Thoracic aorta (tissue), 2 donors: ENCODE measurements around the gene PARVB. TPM values are rescaled to one million over a fixed set of nuclear protein-coding genes. Genes with fewer than 3 reads are reported as not detected.

Experiments used
- ATAC-seq: fragments of 150-250 bp; one replicate; pipeline ENCODE4 v1.8.0; 2017; ENCODE audit warnings: low read depth; ENCODE audit not compliant: insufficient number of reproducible peaks, low FRiP score
- DNase-seq: peaks from one replicate; pipeline ENCODE4 v3.0.0-alpha.2; 2020; ENCODE audit warnings: low spot score
- H3K27ac ChIP-seq, 2 donors: fragments of 200-600 bp; sonication (generic); 1 replicate in 1 of 2; 2 replicates in 1 of 2; pipeline ENCODE4 v1.5.1; 2016; ENCODE audit warnings: mild to moderate bottlenecking in 2 of 2, moderate library complexity in 2 of 2
- H3K27me3 ChIP-seq: fragments of 200-600 bp; sonication (generic); replicated peaks from 2 replicates; pipeline ENCODE4 v1.6.0; 2016; ENCODE audit warnings: mild to moderate bottlenecking; ENCODE audit not compliant: insufficient read depth
- H3K36me3 ChIP-seq: fragments of 200-600 bp; sonication (generic); one replicate; pipeline ENCODE4 v1.5.1; 2016
- H3K4me1 ChIP-seq, 2 donors: fragments of 200-600 bp; sonication (generic); 1 replicate in 1 of 2; 2 replicates in 1 of 2; pipeline versions ENCODE4 v1.5.1 to v1.6.0; 2016; ENCODE audit warnings: low read depth in 2 of 2, mild to moderate bottlenecking in 1 of 2; ENCODE audit not compliant: control insufficient read depth in 1 of 2
- H3K4me3 ChIP-seq: fragments of 200-600 bp; sonication (generic); 2 replicates; pipeline ENCODE4 v1.5.1; 2016; ENCODE audit warnings: mild to moderate bottlenecking
- H3K9me3 ChIP-seq: fragments of 200-600 bp; sonication (generic); 2 replicates; pipeline ENCODE4 v1.5.1; 2016
- total RNA-seq, 2 donors: library from RNA; depleted of rRNA; stranded (reverse); fragments of >200 nt; gene quantifications; one replicate each; pipeline versions ENCODE4 v1.1.0 to v1.2.3, GENCODE V29; 2016
- TF ChIP-seq, protein P1 (sequence below): fragments of 200-600 bp; sonication (generic); IDR thresholded peaks from one replicate; pipeline ENCODE4 v1.5.1; 2019; ENCODE audit warnings: antibody characterized with exemption

The PARVB gene
- total RNA-seq, 2 donors from 2014 or later = 15.3 to 17.2 TPM

DNA sequence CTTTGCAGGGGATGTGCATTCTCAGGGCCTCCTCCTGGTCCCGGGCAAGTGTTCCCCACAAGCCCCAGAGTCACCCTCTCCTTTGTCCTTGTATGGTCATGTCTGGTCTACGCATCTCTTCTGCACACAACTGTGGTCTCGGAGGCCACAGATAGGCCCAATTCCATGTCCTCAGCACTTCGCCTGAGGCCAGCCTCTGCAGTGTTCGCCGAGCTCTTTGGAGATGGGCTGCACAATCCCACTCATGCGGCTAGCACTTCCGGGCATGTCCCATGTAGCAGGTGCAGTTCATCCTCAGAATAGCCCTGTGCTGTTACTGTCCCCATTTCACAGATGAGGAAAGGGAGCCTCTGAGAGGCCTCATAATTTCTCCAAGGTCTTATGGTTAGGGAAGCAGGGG lies 164.2 kb downstream of the PARVB start:
- H3K36me3 ChIP-seq = no peaks in the 10 kb centered on the region
- TF ChIP-seq, protein P1, sequence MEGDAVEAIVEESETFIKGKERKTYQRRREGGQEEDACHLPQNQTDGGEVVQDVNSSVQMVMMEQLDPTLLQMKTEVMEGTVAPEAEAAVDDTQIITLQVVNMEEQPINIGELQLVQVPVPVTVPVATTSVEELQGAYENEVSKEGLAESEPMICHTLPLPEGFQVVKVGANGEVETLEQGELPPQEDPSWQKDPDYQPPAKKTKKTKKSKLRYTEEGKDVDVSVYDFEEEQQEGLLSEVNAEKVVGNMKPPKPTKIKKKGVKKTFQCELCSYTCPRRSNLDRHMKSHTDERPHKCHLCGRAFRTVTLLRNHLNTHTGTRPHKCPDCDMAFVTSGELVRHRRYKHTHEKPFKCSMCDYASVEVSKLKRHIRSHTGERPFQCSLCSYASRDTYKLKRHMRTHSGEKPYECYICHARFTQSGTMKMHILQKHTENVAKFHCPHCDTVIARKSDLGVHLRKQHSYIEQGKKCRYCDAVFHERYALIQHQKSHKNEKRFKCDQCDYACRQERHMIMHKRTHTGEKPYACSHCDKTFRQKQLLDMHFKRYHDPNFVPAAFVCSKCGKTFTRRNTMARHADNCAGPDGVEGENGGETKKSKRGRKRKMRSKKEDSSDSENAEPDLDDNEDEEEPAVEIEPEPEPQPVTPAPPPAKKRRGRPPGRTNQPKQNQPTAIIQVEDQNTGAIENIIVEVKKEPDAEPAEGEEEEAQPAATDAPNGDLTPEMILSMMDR = no peak
- ATAC-seq (no peak), DNase-seq (no peak)
- no peaks in the 10 kb centered on the region for H3K27me3 ChIP-seq
- H3K4me3 ChIP-seq = no peak overlapping the region
- H3K27ac ChIP-seq = no peak overlapping the region
- no peaks in the 10 kb centered on the region for H3K4me1 ChIP-seq
- H3K9me3 ChIP-seq = no peaks in the 10 kb centered on the region

DNA sequence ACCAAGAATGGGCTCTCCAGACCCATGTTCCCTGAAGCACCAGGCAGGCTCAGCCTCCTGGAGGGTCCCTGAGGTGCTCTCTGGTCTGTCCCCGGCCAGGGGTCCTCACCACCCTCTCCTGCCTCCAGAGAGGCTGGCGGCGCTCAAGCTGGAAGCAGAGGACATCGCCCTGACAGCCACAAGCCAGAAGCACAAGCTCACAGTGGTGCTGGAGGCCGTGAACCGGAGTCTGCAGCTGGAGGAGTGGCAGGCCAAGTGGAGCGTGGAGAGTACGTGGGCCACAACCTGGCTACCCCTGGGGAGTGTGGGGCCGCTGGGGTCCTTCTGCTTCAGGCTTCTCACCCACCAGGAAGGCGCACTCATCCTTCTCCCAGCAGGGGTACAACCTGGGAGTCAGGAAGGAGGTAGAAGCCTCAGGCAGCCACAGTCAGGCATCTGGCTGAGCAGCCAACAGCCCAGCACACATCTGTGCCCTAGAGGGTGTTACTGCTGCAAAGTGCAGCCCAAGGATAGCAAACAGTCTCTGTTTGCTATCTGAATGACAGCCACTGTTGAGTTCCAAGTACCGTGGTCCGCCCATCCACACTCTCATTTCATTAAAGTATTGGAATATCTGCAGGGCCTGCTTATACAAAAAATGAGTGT lies 165.0 kb downstream of the PARVB start:
- H3K4me1 ChIP-seq = no peaks in the 10 kb centered on the region
- no peaks in the 10 kb centered on the region for H3K36me3 ChIP-seq
- DNase-seq (no peak), ATAC-seq (no peak)
- H3K4me3 ChIP-seq = no peak overlapping the region
- TF ChIP-seq, protein P1 = no peak
- H3K27ac ChIP-seq = no peak overlapping the region
- H3K9me3 ChIP-seq = no peaks in the 10 kb centered on the region
- H3K27me3 ChIP-seq = no peaks in the 10 kb centered on the region

DNA sequence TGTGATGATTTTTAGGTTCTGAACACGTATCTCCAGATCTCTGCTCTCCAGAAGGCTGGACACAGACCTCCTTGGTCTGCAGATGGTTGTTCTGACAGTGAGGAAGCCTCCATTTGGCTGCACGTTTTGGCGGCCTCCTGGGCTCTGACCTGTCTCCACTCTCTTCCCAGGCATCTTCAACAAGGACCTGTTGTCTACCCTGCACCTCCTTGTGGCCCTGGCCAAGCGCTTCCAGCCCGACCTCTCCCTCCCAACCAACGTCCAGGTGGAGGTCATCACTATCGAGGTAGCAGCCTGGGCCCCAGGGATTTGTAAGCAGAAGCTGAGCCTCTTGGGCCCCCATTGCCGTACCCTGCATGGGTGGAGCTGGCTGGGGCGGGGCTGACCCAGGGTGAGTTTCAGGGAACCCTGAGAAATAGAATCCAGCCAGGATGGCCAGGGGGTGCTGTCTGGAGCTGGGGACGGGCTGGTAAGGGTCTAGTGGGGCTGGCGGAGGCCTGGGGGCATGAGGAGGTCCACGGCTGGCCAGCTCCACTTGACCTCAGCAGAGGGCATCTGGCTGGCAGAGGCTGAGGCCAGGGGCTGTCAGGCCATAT lies 166.4 kb downstream of the PARVB start:
- no peaks in the 10 kb centered on the region for H3K27me3 ChIP-seq
- no peaks in the 10 kb centered on the region for H3K36me3 ChIP-seq
- TF ChIP-seq, protein P1 = no peak
- H3K4me1 ChIP-seq = no peaks in the 10 kb centered on the region
- H3K9me3 ChIP-seq = no peaks in the 10 kb centered on the region
- DNase-seq (no peak), ATAC-seq (no peak)
- no peak overlapping the region for H3K27ac ChIP-seq
- no peak overlapping the region for H3K4me3 ChIP-seq

DNA sequence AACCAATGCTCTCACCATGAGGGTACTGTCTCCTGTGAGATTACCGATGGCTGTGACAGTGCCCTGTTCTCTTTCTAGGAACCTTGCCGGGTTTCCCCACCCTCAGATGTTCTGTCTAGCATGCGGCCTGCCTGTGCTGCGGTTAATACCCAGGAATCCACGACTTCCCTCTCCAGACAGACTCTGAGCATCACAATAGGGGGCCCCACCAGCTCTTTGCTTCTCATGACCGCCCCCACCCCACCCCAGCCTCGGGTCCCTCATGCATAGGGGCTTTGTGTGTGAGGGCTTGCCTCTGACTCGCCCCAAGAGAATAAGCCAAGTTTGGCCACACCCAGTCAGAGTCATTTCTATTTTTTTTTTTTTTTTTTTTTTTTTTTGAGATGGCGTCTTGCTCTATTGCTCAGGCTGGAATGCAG lies 166.9 kb downstream of the PARVB start:
- TF ChIP-seq, protein P1 = no peak
- Histone ChIP-seq H3K27ac (no peak overlapping the region), H3K4me1 (no peaks in the 10 kb centered on the region), H3K4me3 (no peak overlapping the region), H3K36me3 (no peaks in the 10 kb centered on the region), H3K9me3 (no peaks in the 10 kb centered on the region), H3K27me3 (no peaks in the 10 kb centered on the region)
- DNase-seq (no peak), ATAC-seq (no peak)

DNA sequence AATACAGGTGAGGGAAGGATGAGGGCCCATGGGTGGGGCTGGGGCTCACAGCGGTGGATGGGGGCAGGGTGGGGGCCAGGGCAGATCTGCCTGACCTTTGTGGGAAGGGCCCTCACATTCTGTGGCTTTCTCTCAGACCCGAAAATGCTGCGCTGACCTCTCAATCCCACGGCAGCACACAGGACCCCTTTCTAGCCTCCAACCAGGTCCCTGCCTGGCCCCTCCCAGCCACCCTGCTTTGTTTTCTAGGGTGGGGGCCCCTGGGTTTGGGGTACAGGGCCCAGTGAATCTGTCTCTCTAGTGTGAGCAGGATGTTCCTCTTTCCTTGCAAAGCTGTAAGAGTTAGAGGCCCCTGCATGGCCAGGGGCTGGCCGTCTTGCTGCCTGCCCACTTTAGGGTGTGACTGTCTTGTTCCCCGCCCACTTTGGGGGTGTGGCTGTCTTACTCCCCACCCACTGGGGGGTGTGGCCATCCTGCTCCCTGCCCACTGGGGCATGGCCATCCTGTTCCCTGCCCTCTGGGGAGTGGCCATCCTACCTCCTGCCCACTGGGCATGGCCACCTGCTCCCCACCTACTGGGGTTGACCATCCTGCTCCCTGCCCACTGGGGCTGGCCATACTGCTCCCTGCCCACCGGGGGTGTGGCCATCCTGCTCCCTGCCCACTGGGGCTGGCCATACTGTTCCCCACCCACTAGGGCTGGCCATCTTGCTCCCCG lies 168.2 kb downstream of the PARVB start:
- TF ChIP-seq, protein P1 = no peak
- Histone ChIP-seq H3K9me3 (no peaks in the 10 kb centered on the region), H3K4me3 (no peak overlapping the region), H3K27me3 (no peaks in the 10 kb centered on the region), H3K36me3 (no peaks in the 10 kb centered on the region), H3K4me1 (no peaks in the 10 kb centered on the region), H3K27ac (no peak overlapping the region)
- no peak for ATAC-seq
- no peak for DNase-seq
